PC-9 (cell line): Measurements from ENCODE around the gene SPATA3.

Experiments
- EZH2 ChIP-seq: fragments of 200-600 bp; sonication (generic); IDR thresholded peaks from 2 replicates; pipeline ENCODE4 v1.8.0; 2017; ENCODE audit warnings: antibody characterized with exemption, low read depth
- TF ChIP-seq, protein P1 (sequence below): fragments of 200-600 bp; sonication (generic); conservative IDR thresholded peaks from 2 replicates; pipeline ENCODE4 v1.6.1; 2017; ENCODE audit warnings: mixed run types, antibody characterized with exemption, mild to moderate bottlenecking, moderate library complexity

GRCh38 chr2:230972046-230972445 is 23.9 kb upstream of the SPATA3 start:
- TF ChIP-seq, protein P1, sequence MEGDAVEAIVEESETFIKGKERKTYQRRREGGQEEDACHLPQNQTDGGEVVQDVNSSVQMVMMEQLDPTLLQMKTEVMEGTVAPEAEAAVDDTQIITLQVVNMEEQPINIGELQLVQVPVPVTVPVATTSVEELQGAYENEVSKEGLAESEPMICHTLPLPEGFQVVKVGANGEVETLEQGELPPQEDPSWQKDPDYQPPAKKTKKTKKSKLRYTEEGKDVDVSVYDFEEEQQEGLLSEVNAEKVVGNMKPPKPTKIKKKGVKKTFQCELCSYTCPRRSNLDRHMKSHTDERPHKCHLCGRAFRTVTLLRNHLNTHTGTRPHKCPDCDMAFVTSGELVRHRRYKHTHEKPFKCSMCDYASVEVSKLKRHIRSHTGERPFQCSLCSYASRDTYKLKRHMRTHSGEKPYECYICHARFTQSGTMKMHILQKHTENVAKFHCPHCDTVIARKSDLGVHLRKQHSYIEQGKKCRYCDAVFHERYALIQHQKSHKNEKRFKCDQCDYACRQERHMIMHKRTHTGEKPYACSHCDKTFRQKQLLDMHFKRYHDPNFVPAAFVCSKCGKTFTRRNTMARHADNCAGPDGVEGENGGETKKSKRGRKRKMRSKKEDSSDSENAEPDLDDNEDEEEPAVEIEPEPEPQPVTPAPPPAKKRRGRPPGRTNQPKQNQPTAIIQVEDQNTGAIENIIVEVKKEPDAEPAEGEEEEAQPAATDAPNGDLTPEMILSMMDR, result no peak
- TF ChIP-seq EZH2, result no peak
